T-cell (primary cell): ENCODE results near the gene RAB3IL1. TPM values are rescaled to one million over a fixed set of nuclear protein-coding genes. Genes with fewer than 3 reads are reported as not detected.

ENCODE experiments used
- ATAC-seq, 4 experiments: fragments of 200-7000 bp in 3 of 4; fragments of 150-1000 bp in 1 of 4; cut with Tn5 transposase; replicated peaks in 1 of 4; 1 replicate in 3 of 4; 2 replicates in 1 of 4; pipeline ENCODE4 v1.10.0; 2021; ENCODE audit warnings: moderate library complexity in 3 of 4, mild to moderate bottlenecking in 2 of 4, moderate number of reproducible peaks in 1 of 4
- CTCF ChIA-PET, 2 donors: fragments of 300-600 bp; sonication (Branson Sonifier 250); formaldehyde crosslinking; loops; one replicate each; lab custom pipeline; 2022; ENCODE audit warnings: antibody characterized with exemption in 2 of 2; lab: Charles Lee
- POLR2A ChIA-PET, 2 donors: fragments of 300-600 bp; sonication (Branson Sonifier 250); formaldehyde crosslinking; loops; one replicate each; lab custom pipeline; 2022; ENCODE audit warnings: antibody characterized with exemption in 2 of 2; lab: Charles Lee
- DNase-seq, 35 experiments: peaks; one replicate each; pipeline versions ENCODE4 v3.0.0 to v3.0.0-alpha.2; 2013 to 2023
- H3K27ac ChIP-seq: one replicate; pipeline ENCODE4 v1.5.1; 2013; ENCODE audit warnings: low read length
- H3K27me3 ChIP-seq, 2 experiments: replicated peaks in 1 of 2; 1 replicate in 1 of 2; 2 replicates in 1 of 2; pipeline versions ENCODE4 v1.6.1 to v1.7.0; 2013; ENCODE audit warnings: low read length in 1 of 2, mixed read lengths in 1 of 2; ENCODE audit not compliant: control insufficient read depth in 2 of 2, insufficient read depth in 2 of 2; ENCODE audit errors: extremely low read depth in 1 of 2
- H3K36me3 ChIP-seq, 2 donors: 1 replicate in 1 of 2; 2 replicates in 1 of 2; pipeline versions ENCODE4 v1.6.1 to v1.7.0; 2013; ENCODE audit warnings: low read length in 1 of 2; ENCODE audit not compliant: control insufficient read depth in 2 of 2, insufficient read depth in 1 of 2; ENCODE audit errors: extremely low read depth in 1 of 2
- H3K4me1 ChIP-seq, 2 experiments: 1 replicate in 1 of 2; 2 replicates in 1 of 2; pipeline versions ENCODE4 v1.6.1 to v1.7.0; 2013; ENCODE audit warnings: low read length in 2 of 2, mixed read lengths in 1 of 2; ENCODE audit not compliant: insufficient read depth in 2 of 2, control insufficient read depth in 1 of 2; ENCODE audit errors: extremely low read depth in 1 of 2
- H3K4me3 ChIP-seq, 2 donors: 1 replicate in 1 of 2; 2 replicates in 1 of 2; pipeline versions ENCODE4 v1.5.1 to v1.7.0; 2013; ENCODE audit warnings: mild to moderate bottlenecking in 2 of 2, low read length in 1 of 2, moderate library complexity in 1 of 2; ENCODE audit not compliant: control insufficient read depth in 1 of 2; ENCODE audit errors: extremely low read depth in 1 of 2
- H3K9me3 ChIP-seq: 2 replicates; pipeline ENCODE4 v1.7.0; 2013
- H3K27ac Mint-ChIP-seq, 2 donors: one replicate each; pipeline ENCODE4 v1.8.0; 2020 to 2021; ENCODE audit warnings: mild to moderate bottlenecking in 2 of 2, mixed read lengths in 2 of 2
- H3K27me3 Mint-ChIP-seq, 2 donors: one replicate each; pipeline ENCODE4 v1.8.0; 2021 to 2022; ENCODE audit warnings: mixed read lengths in 2 of 2
- H3K36me3 Mint-ChIP-seq: one replicate; pipeline ENCODE4 v1.8.0; 2021; ENCODE audit warnings: mixed read lengths
- H3K4me1 Mint-ChIP-seq, 3 donors: one replicate each; pipeline ENCODE4 v1.8.0; 2020 to 2022; ENCODE audit warnings: mixed read lengths in 3 of 3, mild to moderate bottlenecking in 1 of 3
- H3K4me3 Mint-ChIP-seq, 3 donors: one replicate each; pipeline ENCODE4 v1.8.0; 2020 to 2022; ENCODE audit warnings: mild to moderate bottlenecking in 3 of 3, mixed read lengths in 3 of 3, moderate library complexity in 3 of 3
- H3K9me3 Mint-ChIP-seq, 3 donors: one replicate each; pipeline ENCODE4 v1.8.0; 2020 to 2022; ENCODE audit warnings: mixed read lengths in 3 of 3
- WGBS: methylation state at CpG from one replicate; pipeline ENCODE4 v1.1.5; 2013; ENCODE audit warnings: missing lambda C conversion rate; ENCODE audit not compliant: insufficient coverage; 5-methylcytosine and 5-hydroxymethylcytosine counted together
- total RNA-seq, 35 experiments: library from RNA in 6 of 35; stranded (reverse) in 6 of 35; fragments of 120-200 nt in 1 of 35; gene quantifications; one replicate each; pipeline versions ENCODE4 v1.2.1 to v1.2.4 and lab custom pipeline; 2013 to 2026

Gene RAB3IL1
- total RNA-seq, 5 donors from 2014 or later (not counting 1 experiment from before 2014, with no cell fraction given) = 0.12 to 0.28 TPM; not detected in 3

DNA sequence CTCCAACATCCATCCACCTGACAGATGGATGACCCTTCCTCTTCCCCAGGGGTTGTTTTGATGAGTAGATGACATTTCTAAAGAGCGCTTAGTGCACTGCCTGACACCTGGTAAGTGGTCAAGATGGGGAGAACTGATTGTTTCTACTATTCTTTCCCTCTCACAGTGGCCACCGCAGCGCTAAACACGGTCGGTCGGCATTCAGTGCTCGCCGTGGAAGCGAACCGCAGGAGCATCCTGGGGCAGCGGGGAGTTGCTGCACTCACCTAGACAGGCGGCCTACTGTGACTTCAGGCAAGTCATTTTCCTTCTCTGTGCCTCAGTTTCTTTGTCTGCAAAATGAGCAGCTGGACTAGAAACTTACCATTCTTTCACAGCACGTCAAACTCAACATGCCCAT, 27.8 kb upstream of the RAB3IL1 start:
- peaks cover 0 to 31% of the 10 kb centered on the region in 2 experiments for H3K27me3 ChIP-seq
- H3K27me3 Mint-ChIP-seq = no peaks in the 10 kb centered on the region
- H3K4me1 ChIP-seq = peaks cover 0 to 6% of the 10 kb centered on the region in 2 experiments
- DNase-seq (no peak), ATAC-seq (no peak)
- 88% methylated on average over 12 of the region's 13 CpGs for WGBS
- no peaks in the 10 kb centered on the region for H3K9me3 Mint-ChIP-seq
- H3K36me3 ChIP-seq = no peaks in the 10 kb centered on the region
- no peak overlapping the region for H3K4me3 ChIP-seq
- H3K4me3 Mint-ChIP-seq = no peak overlapping the region
- ChIA-PET CTCF (interaction anchor here in 1 of 2 donors (6.3 kb wide), 1 partner anchor 137 kb away, joined by 64 read pairs; no protein-coding TSS in a partner anchor), POLR2A (no interaction called here)
- no peaks in the 10 kb centered on the region for H3K36me3 Mint-ChIP-seq
- no peak overlapping the region for H3K27ac Mint-ChIP-seq
- no peaks in the 10 kb centered on the region for H3K4me1 Mint-ChIP-seq
- H3K27ac ChIP-seq = no peak overlapping the region
- H3K9me3 ChIP-seq = no peaks in the 10 kb centered on the region

DNA sequence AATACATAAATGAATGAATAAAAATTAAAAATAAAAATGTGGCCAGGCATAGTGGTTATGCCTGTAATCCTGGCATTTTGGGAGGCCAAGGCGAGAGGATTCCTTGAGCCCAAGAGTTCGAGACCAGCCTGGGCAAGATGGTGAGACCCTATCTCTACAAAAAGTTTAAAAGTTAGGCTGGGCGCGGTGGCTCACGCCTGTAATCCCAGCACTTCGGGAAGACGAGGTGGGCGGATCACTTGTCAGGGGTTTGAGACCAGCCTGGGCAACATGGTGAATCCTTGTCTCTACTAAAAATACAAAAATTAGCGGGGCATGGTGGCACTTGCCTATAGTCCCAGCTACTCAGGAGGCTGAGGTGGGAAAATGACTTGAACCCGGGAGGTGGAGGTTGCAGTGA, 23.1 kb upstream of the RAB3IL1 start:
- Histone ChIP-seq H3K4me1 (no peaks in the 10 kb centered on the region), H3K27me3 (peaks cover 0 to 11% of the 10 kb centered on the region in 2 experiments), H3K36me3 (no peaks in the 10 kb centered on the region), H3K4me3 (no peak overlapping the region), H3K9me3 (peaks cover 5% of the 10 kb centered on the region), H3K27ac (no peak overlapping the region)
- ATAC-seq (no peak), DNase-seq (no peak)
- ChIA-PET POLR2A (no interaction called here), CTCF (no interaction called here)
- Mint-ChIP-seq H3K4me1 (no peaks in the 10 kb centered on the region), H3K27me3 (peaks cover 8 to 11% of the 10 kb centered on the region in 2 donors), H3K36me3 (no peaks in the 10 kb centered on the region), H3K27ac (no peak overlapping the region), H3K9me3 (peaks cover 5 to 15% (median 7%) of the 10 kb centered on the region in 3 donors), H3K4me3 (no peak overlapping the region)
- 84% methylated on average over 7 of the region's 10 CpGs for WGBS

DNA sequence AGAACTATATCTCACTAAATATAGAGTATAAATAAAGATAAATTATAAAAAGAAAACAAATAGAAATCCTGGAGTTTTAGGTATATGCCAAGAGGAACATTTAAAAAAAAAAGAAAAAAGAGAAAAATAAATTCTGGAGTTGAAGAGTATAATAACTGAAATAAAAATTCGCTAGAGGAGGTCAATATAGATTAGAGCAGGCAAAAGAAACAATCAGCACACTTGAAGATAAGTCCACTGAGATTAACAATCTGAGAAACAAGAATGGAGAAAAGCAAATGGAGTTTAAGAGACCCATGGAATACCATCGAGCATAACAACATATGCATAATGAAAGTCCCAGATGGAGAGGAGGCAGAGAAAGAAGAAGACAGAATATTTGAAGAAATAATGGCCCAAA, 18.5 kb upstream of the RAB3IL1 start:
- peaks cover 7 to 26% (median 11%) of the 10 kb centered on the region in 3 donors for H3K9me3 Mint-ChIP-seq
- no peak overlapping the region for H3K27ac Mint-ChIP-seq
- no peaks in the 10 kb centered on the region for H3K4me1 Mint-ChIP-seq
- CTCF ChIA-PET = no interaction called here
- H3K36me3 Mint-ChIP-seq = peaks cover 5% of the 10 kb centered on the region
- ATAC-seq (no peak), DNase-seq (no peak)
- Histone ChIP-seq H3K27me3 (peaks cover 0 to 17% of the 10 kb centered on the region in 2 experiments), H3K27ac (no peak overlapping the region), H3K4me3 (no peak overlapping the region), H3K4me1 (no peaks in the 10 kb centered on the region), H3K9me3 (peaks cover 5% of the 10 kb centered on the region), H3K36me3 (no peaks in the 10 kb centered on the region)
- no CpG with 5 or more reads among the region's 2 CpGs for WGBS
- peaks cover 30 to 33% of the 10 kb centered on the region in 2 donors for H3K27me3 Mint-ChIP-seq
- no peak overlapping the region for H3K4me3 Mint-ChIP-seq
- POLR2A ChIA-PET = no interaction called here

DNA sequence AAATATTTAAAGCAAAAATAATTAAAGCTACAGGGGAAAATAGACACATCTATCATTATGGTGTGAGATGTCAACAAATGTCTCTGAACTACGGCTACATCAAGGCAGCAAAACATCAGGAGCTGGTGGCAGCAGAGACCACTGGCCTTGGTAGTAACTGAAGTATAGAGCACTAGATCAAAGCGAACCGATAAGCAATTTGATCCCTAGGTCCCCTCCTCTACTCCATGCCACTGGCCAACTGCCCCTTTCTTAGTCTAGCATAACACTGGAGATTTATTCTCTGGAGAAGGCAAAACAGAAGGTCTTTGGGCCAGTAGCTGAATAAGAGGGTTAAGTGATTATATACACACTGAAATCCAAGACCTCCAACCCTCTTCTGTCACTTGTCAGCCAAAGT, 13.6 kb upstream of the RAB3IL1 start:
- DNase-seq = no peak
- H3K27ac Mint-ChIP-seq = no peak overlapping the region
- no peak overlapping the region for H3K4me3 Mint-ChIP-seq
- H3K27ac ChIP-seq = no peak overlapping the region
- WGBS = no CpG with 5 or more reads among the region's 3 CpGs
- no peaks in the 10 kb centered on the region for H3K4me1 ChIP-seq
- no peaks in the 10 kb centered on the region for H3K36me3 ChIP-seq
- H3K27me3 ChIP-seq = peaks cover 0 to 11% of the 10 kb centered on the region in 2 experiments
- ChIA-PET CTCF (interaction anchor here in 1 of 2 donors (1.5 kb wide), 1 partner anchor 177 kb away, joined by 3 read pairs; no protein-coding TSS in a partner anchor), POLR2A (no interaction called here)
- H3K9me3 ChIP-seq = no peaks in the 10 kb centered on the region
- H3K36me3 Mint-ChIP-seq = peaks cover 5% of the 10 kb centered on the region
- H3K4me1 Mint-ChIP-seq = no peaks in the 10 kb centered on the region
- H3K9me3 Mint-ChIP-seq = peaks cover under 1 to 12% (median 6%) of the 10 kb centered on the region in 3 donors
- peaks cover 24 to 27% of the 10 kb centered on the region in 2 donors for H3K27me3 Mint-ChIP-seq
- ATAC-seq = no peak
- H3K4me3 ChIP-seq = no peak overlapping the region

DNA sequence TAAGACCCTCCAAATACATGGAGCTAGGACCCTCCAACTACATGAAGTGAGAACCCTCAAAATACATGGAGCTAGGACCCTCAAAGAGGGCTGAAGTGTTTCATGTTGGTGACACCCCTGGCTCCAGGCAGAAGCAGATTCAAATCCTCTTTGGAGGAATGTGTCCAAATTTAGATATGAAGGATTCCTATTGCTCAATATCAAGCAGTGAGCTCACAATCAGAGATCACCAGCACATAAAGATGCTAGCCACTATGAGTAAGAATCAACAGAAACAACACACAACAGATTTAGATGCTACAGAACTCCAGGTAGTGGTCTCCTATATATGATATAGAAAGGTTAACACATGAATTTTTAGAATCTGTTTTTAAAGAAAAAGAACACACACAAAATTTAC, 11.2 kb upstream of the RAB3IL1 start:
- H3K4me3 Mint-ChIP-seq = no peak overlapping the region
- ATAC-seq (no peak), DNase-seq (no peak)
- H3K9me3 Mint-ChIP-seq = peaks cover 0 to 6% (median 6%) of the 10 kb centered on the region in 3 donors
- no peak overlapping the region for H3K27ac Mint-ChIP-seq
- ChIA-PET POLR2A (no interaction called here), CTCF (interaction anchor here (1.4 kb wide), 2 partner anchors 153 kb away, joined by 5 to 6 read pairs; no protein-coding TSS in a partner anchor)
- Histone ChIP-seq H3K27ac (no peak overlapping the region), H3K27me3 (peaks cover 0 to 9% of the 10 kb centered on the region in 2 experiments), H3K4me3 (no peak overlapping the region), H3K9me3 (no peaks in the 10 kb centered on the region), H3K36me3 (no peaks in the 10 kb centered on the region), H3K4me1 (no peaks in the 10 kb centered on the region)
- peaks cover 5% of the 10 kb centered on the region for H3K36me3 Mint-ChIP-seq
- peaks cover 14 to 20% of the 10 kb centered on the region in 2 donors for H3K27me3 Mint-ChIP-seq
- no peaks in the 10 kb centered on the region for H3K4me1 Mint-ChIP-seq

DNA sequence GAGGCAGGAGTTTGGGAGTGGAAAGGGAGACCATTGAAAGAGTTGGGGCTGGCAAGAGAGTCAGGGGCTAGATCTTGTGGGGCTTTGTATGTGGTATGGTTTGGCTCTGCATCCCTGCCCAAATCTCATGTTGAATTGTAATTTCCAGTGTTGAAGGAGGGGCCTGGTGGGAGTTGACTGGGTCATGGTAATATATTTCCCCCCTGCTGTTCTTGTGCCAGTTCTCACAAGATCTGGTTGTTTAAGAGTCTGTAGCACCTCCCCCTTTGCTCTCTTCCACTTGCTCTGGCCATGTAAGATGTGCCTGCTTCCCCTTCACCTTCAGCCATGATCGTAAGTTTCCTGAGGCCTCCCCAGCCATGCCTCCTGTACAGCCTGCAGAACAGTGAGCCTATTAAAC, 10.1 kb upstream of the RAB3IL1 start:
- H3K9me3 Mint-ChIP-seq = no peaks in the 10 kb centered on the region
- Histone ChIP-seq H3K4me1 (no peaks in the 10 kb centered on the region), H3K36me3 (no peaks in the 10 kb centered on the region), H3K4me3 (no peak overlapping the region), H3K9me3 (no peaks in the 10 kb centered on the region), H3K27me3 (peaks cover 0 to 17% of the 10 kb centered on the region in 2 experiments), H3K27ac (no peak overlapping the region)
- DNase-seq = no peak
- peaks cover 10 to 16% of the 10 kb centered on the region in 2 donors for H3K27me3 Mint-ChIP-seq
- H3K4me1 Mint-ChIP-seq = no peaks in the 10 kb centered on the region
- ATAC-seq = no peak
- H3K36me3 Mint-ChIP-seq = no peaks in the 10 kb centered on the region
- POLR2A ChIA-PET = no interaction called here
- H3K4me3 Mint-ChIP-seq = no peak overlapping the region
- H3K27ac Mint-ChIP-seq = no peak overlapping the region
- WGBS = no CpG with 5 or more reads among the region's 1 CpG
- CTCF ChIA-PET = interaction anchor here (0.6 to 1.4 kb wide), 2 partner anchors 82 to 154 kb away, joined by 4 to 6 read pairs; no protein-coding TSS in a partner anchor
